ENCODE measurements around the gene ERBB2. TPM values are rescaled to one million over a fixed set of nuclear protein-coding genes. Genes with fewer than 3 reads are reported as not detected.

The ERBB2 gene
- total and polyA plus RNA-seq, 2 of the 13 experiments (the other 11 are each of a cell fraction or from before 2014, with no cell fraction given) = 57.7 to 64.1 TPM

DNA sequence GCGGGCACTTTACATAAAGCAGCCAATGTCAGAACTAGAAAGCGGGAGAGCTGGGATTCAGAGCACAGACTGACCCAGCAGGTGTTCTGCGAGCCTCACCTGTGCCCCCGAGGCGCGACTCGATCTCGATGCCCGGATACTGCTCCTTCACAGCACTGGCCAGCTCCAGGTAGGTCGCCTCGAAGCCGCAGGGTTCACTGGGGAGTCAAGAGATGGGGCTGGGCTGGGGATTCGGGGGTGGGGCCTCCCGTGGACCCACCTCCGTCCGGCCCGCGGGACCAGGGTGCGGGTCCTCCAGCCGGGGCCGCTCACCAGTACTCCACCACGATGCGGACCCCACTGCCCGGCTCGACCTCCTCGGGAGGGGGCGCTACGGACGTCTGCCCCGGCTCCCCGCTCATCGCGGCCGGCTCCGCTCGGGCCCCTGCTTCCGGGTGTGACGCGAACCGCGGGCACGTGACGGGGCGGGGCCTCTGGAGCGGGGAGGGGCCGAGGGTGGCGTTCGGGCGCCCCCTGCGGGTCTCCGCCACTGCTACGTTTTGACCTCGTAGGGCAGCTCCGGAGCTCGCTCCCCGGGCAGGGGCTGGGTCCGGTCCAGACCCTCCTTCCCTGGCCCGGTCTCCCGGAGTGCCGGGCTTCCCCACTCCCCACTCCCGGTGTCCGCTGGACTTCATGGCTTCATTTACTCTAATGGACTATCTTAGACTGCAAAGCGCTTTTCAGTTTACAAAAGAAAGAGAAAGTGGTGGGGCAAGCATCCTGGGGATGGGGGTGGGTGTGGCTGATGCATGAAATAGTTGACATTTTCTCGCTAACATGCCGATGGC is 30.4 kb downstream of the ERBB2 start, which contains the start of gene MIEN1 (continued):
- TF ChIP-seq SKI (IDR thresholded peaks at IDR 0.05; ENCODE audit: partially characterized antibody) = peak; percentile 52
- TF ChIP-seq ZNF781 (CRISPR knock-in tag; IDR thresholded peaks at IDR 0.05; ENCODE audit: borderline replicate concordance, not compliant biosample characterization) = peak; percentile 21
- TF ChIP-seq, protein P1, sequence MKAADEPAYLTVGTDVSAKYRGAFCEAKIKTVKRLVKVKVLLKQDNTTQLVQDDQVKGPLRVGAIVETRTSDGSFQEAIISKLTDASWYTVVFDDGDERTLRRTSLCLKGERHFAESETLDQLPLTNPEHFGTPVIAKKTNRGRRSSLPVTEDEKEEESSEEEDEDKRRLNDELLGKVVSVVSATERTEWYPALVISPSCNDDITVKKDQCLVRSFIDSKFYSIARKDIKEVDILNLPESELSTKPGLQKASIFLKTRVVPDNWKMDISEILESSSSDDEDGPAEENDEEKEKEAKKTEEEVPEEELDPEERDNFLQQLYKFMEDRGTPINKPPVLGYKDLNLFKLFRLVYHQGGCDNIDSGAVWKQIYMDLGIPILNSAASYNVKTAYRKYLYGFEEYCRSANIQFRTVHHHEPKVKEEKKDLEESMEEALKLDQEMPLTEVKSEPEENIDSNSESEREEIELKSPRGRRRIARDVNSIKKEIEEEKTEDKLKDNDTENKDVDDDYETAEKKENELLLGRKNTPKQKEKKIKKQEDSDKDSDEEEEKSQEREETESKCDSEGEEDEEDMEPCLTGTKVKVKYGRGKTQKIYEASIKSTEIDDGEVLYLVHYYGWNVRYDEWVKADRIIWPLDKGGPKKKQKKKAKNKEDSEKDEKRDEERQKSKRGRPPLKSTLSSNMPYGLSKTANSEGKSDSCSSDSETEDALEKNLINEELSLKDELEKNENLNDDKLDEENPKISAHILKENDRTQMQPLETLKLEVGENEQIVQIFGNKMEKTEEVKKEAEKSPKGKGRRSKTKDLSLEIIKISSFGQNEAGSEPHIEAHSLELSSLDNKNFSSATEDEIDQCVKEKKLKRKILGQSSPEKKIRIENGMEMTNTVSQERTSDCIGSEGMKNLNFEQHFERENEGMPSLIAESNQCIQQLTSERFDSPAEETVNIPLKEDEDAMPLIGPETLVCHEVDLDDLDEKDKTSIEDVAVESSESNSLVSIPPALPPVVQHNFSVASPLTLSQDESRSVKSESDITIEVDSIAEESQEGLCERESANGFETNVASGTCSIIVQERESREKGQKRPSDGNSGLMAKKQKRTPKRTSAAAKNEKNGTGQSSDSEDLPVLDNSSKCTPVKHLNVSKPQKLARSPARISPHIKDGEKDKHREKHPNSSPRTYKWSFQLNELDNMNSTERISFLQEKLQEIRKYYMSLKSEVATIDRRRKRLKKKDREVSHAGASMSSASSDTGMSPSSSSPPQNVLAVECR (CRISPR knock-in tag; IDR thresholded peaks at IDR 0.05; ENCODE audit: borderline replicate concordance) = peak; percentile 97
- TF ChIP-seq, protein P2, sequence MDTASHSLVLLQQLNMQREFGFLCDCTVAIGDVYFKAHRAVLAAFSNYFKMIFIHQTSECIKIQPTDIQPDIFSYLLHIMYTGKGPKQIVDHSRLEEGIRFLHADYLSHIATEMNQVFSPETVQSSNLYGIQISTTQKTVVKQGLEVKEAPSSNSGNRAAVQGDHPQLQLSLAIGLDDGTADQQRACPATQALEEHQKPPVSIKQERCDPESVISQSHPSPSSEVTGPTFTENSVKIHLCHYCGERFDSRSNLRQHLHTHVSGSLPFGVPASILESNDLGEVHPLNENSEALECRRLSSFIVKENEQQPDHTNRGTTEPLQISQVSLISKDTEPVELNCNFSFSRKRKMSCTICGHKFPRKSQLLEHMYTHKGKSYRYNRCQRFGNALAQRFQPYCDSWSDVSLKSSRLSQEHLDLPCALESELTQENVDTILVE (CRISPR knock-in tag; IDR thresholded peaks at IDR 0.05) = peak; percentile 92; the same call in 1 of the 2 replicates
- no peak for TF ChIP-seq ZNF282 (IDR thresholded peaks at IDR 0.05; ENCODE audit: partially characterized antibody)
- TF ChIP-seq ARID5B (CRISPR knock-in tag; IDR thresholded peaks at IDR 0.05) = peak; percentile 86
- no peak for TF ChIP-seq ZSCAN30 (CRISPR knock-in tag; IDR thresholded peaks at IDR 0.05)
- TF ChIP-seq CEBPZ (IDR thresholded peaks at IDR 0.05; ENCODE audit: low read length) = no peak
- no peak for TF ChIP-seq RBAK (CRISPR knock-in tag; IDR thresholded peaks at IDR 0.05)
- TF ChIP-seq ZKSCAN1 (IDR thresholded peaks at IDR 0.05; ENCODE audit: low read length) = no peak
- TF ChIP-seq CBFB (CRISPR knock-in tag; IDR thresholded peaks at IDR 0.05) = peak; percentile 88
- TF ChIP-seq ZNF883 (CRISPR knock-in tag; IDR thresholded peaks at IDR 0.05; ENCODE audit: not compliant biosample characterization) = peak; percentile 97
- no peak for TF ChIP-seq HNRNPL (IDR thresholded peaks at IDR 0.05; ENCODE audit: low read depth, low read length)
- TF ChIP-seq ARNT2 (CRISPR knock-in tag; IDR thresholded peaks at IDR 0.05; ENCODE audit: low read depth) = 0 out of 2 replicates have a peak, but pooled peaks have one; percentile 39
- TF ChIP-seq TBL1XR1 (IDR thresholded peaks at IDR 0.05; ENCODE audit: borderline replicate concordance, low read length, partially characterized antibody) = peak; percentile 48
- no peak for TF ChIP-seq HOXA7 (CRISPR knock-in tag; IDR thresholded peaks at IDR 0.05)
